Non-pigmented ciliary epithelial cell (primary cell): ENCODE measurements around the gene RPS6KA2.
"Not testable (repeated sequence)": the region's sequence is repeated elsewhere in the genome, so short reads cannot be mapped to it uniquely, and the experiment has no call there.

Experiments used
- DNase-seq: peaks from one replicate; pipeline ENCODE4 v3.0.0-alpha.2; 2010; ENCODE audit warnings: low read depth

Gene RPS6KA2

DNA sequence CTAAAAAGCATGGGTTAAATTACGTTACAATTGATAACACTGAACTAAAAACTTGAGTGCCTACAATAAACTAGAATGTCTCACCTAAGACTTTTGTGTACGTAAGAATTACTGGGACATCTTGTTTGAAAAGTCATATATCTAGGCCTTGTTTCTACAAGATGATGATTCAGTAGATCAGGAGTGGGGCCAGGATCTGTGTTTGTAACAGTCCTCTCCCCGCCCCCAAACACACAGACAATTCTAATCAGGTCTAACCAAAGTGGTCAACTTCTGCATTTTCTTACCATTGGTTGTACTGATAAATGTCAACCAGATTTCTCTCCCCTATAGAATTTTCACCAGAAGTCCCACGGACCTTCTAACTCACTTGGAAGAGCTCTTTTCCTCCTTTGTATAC is 97.5 kb downstream of the RPS6KA2 start:
- no peak for DNase-seq

DNA sequence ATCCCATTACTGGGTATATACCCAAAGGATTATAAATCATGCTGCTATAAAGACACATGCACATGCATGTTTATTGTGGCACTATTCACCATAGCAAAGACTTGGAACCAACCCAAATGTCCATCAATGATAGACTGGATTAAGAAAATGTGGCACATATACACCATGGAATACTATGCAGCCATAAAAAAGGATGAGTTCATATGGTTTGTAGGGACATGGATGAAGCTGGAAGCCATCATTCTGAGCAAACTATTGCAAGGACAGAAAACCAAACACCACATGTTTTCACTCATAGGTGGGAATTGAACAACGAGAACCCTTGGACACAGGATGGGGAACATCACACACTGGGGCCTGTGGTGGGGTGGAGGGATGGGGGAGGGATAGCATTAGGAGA is 98.0 kb downstream of the RPS6KA2 start:
- not testable (repeated sequence) for DNase-seq

DNA sequence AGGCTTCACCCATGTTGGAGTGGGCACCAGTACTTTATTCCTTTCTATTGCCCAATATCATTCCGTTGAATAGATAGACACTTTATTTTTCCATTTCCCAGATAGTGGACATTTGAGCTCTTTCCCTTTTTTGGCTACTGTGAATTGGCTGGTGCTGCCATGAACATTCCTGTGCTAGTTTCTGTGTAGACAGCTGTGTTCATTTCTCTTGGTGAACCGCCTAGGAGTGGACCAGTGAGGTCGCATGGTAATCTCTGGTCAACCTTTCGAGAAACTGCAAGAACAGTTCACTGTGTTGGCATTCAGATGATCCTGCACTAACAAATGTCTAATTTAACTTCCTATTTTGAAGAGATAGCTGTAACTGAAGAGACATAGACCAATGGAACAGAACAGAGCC is 99.2 kb downstream of the RPS6KA2 start:
- DNase-seq, result no peak

- no peak for DNase-seq
Measured at GRCh38 chr6:166526937-166527336, 100.1 kb downstream of the RPS6KA2 start.

GRCh38 chr6:166525567-166525966 is 101.5 kb downstream of the RPS6KA2 start:
- no peak for DNase-seq

- DNase-seq, result no peak
Measured at GRCh38 chr6:166523782-166524559, 103.1 kb downstream of the RPS6KA2 start.

DNA sequence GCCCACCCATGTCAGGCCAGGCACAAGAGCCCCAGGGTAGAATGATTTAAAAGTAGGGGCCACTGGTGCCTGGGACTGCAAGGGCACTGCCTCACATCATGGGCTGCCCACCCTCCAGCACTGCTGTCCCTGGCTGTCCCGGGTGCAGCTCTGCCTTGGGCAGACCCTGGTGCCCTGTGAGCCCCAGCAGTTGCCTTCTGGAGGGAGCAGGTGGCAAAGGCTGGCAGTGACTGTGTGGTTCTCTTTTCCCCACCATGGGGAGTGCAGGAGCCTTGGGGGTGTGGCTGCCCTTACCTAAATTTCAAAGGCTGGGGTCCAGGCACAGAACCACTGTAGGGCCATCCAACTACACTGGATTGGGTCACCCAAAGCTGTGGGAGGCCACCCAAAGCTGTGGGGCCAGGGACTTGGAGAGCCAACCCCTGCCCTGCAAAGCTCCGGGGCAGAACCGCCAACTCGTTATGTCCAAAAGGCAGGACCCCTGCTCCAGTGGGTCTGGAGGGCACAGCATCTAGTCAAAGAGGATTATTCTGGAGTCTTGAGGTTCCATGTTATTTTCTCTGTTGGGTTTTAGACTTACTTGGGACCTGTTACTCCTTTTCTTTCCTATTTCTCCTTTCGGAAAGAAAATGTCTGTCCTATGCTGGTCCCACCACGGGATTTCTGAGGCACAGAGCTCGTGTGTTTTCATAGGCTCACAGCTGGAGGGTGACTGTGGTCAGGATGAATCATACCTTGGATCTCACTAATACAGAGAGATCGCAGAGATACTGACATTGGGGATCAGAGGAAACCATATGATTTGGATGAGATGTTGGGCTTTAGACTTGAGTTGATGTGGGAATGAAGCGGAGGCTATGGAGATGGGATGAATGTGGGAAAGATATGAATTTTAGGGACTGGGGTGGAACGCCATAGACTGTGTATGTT is 105.9 kb downstream of the RPS6KA2 start:
- peak; percentile 22 for DNase-seq

DNA sequence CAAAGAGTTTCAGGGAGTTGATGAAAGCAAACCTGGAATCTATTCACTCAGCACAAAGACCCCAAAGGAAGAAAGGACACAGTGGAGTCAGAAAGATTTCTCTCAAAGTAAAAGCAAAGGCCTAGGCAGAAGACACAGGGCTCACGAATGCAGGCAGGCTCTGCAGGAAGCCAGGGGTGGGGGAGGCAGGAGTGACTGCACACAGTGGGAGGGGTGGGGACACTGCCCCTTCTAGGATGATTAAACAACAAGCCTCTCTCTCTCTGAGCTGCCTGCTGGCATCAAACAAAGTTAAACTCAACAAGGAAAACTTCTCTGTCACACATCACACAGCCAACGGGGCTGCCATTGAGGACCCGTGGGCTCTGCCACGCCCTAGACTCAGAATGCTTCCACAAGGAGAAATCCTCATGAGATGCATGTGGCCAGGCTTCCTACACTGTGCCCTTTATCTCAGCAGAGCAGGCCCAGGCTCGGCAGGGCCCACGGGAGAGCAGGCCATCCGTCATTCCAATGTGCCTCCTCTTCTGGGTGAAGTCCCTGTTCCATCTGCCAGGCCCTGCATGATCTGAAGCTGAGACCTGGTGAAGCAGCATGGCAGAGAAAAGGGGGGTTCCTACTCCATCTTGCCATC is 110.7 kb downstream of the RPS6KA2 start:
- no peak for DNase-seq

GRCh38 chr6:166515072-166515810 is 111.8 kb downstream of the RPS6KA2 start:
- peak; percentile 46 for DNase-seq

- no peak for DNase-seq
Measured at GRCh38 chr6:166514196-166514595, 112.9 kb downstream of the RPS6KA2 start.

DNA sequence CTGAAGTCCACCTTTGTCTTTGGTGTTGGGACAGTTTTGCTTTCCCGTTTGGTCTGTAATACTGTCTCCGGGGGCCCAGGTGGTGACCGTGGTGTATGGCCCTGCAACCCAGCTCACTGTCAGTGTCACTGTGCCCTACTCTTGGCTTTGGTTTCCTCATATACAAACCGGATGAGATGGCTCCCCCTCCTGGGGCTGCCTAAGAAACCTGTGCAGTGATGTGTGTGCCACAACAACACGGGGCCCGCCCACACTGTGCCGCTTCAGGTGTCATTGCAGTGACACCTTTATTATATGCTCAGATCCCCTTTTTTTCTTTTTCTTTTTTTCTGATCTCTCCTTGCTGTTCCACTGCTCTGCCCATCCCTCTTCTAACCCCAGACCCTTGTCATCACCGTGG is 114.5 kb downstream of the RPS6KA2 start:
- no peak for DNase-seq

GRCh38 chr6:166511316-166511715 is 115.7 kb downstream of the RPS6KA2 start:
- no peak for DNase-seq

DNA sequence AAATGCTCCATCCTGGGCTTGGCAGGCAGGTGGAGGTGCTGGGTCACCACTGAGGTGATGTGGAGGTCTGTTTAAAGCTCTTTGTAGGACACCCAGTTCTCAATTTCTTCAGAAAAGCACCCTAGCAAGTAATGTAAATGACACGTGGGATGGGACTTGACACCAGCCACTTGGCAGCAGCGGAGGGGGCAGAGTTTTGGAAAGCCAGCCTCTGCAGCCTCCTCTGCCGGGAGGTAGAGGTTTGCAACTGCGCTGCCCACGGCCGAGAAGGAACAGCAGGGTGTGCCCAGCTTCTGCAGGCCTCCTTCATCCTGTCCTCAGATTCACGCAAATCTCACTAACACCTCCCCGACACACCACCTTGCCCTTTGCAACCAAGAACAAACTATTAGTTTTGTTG is 117.9 kb downstream of the RPS6KA2 start:
- DNase-seq, result no peak

- DNase-seq, result no peak
Measured at GRCh38 chr6:166508726-166509125, 118.3 kb downstream of the RPS6KA2 start.

GRCh38 chr6:166507809-166508564 is 119.1 kb downstream of the RPS6KA2 start:
- no peak for DNase-seq

DNA sequence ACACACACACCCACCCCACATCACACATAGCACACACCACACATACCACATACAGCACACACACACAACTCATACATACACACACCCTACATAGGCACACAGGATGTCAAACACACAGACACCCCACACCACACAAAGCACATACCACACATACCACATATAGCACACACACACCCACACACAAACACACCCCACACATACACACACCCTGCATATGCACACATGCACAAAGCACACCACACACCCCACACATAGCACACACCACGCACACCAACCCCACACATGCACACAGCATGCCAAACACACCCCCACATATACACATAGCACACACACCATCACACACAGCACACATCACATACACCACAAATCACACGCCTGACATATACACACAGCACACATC is 119.7 kb downstream of the RPS6KA2 start:
- no peak for DNase-seq

DNA sequence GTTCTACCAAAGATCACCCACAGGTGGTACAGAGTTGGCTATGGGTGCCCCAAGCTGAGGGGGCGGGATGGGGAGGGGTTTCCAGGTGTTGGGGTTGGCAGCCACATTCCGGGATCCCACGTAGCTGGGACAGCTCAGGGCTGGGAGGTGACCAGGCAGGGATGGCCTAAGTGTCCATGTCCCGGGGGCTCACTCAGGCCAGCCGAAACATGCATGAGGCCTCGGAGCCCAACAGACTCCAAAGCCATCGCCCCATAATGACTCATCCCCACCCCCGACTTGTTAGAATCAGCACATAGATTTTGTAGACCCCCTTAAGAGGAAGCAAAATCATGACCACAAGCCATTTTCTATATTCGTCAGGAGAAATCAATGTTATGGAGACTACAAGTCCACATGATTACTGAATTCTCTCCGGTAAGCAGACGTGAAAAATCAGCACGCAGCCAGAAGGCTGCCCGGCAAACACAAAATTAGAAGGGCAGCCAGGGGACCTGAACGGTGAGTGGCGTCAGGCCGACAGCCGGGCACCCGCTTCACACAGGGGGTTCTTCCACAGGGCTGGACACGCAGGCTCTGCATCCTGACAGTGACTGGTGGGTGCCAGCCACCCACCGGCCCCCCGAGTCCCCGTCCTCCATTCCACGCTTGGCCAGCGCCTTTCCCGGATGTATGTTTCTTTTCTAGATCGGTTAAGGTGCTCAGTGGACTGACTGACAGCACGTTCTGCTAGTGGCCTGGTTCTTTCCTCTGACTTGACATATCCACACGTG is 121.7 kb downstream of the RPS6KA2 start:
- DNase-seq, result no peak

- no peak for DNase-seq
Measured at GRCh38 chr6:166504100-166504499, 123.0 kb downstream of the RPS6KA2 start.

DNA sequence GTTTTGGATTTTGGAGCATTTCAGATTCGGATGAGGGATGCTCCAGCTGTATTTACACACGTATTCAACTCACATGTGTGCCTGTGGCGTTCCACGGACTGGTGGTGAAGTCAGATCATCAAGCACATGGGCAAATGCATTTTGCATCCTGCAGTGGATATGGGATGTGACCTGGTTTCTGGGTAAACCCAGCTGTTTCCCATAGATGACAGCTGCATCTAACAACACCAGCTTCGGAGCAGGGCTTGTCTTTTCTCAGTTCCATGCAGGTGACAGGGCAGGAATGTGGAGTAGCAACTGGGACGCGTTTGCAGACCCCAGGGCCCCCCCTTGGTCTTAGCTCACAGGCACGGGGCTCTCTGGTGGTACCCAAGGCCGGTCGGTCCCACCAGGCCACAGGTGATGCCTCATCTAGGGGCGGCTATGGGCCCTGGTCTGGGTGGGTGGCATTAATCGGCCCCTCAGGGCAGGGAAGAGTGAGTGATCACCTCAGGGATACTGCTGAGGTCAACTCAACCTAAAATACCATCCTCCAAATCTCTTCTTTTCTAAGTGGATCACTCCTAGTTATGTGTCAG is 123.8 kb downstream of the RPS6KA2 start:
- DNase-seq, result no peak

GRCh38 chr6:166502453-166502852 is 124.6 kb downstream of the RPS6KA2 start:
- no peak for DNase-seq
